HG02642 (cell line): Measurements from ENCODE around the gene CNTNAP1.

Source experiments
- ATAC-seq: cut with Tn5 transposase; IDR thresholded peaks from one replicate; pipeline ENCODE4 v1.9.1; 2021; ENCODE audit warnings: mild to moderate bottlenecking; ENCODE audit not compliant: unreplicated experiment, poor library complexity

CNTNAP1 gene

GRCh38 chr17:42669977-42670788 is 12.1 kb upstream of the CNTNAP1 start:
- peak; percentile 32 for ATAC-seq

DNA sequence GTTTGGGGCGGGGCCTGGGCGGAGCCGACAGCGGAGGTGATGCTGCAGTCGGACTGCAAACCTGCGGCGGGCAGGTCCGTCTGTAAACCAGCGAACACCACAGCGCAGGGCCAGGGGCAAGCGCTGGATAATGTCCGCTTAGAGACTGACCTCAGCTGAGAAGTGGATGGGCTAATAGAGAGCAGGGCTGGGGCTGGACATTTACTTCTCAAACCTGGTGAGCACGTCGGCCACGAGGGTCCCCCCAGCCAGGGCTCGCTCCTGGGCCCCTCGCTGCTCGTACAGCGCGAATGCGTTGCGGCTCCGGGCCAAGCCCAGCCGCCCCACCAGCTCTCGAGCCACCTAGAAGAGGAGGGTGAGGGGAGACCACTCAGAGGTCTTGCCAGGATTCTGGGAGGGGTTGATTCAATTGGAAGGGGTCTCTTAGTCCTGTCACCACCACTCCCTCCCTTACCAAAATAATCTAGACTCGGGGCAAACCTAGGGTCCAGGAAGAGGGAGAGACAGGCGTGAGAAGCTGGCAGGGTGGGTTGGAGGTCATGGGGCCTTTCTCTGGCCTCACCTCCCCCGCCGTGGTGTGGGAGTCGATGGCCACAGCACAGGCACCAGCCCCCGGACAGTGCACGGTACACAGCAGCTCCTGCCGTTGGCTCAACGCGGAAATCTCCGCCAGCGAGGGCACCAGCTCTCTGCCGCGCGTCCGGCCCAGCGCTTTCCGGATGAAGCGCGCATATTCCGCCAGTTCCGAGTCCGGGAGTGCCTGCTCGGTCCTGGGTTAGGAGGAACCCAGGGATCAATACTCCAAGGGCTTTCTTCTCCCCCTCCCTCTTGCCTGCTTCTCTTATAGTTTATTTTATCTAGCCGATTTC is 11.3 kb upstream of the CNTNAP1 start:
- no peak for ATAC-seq

- no peak for ATAC-seq
Observed at GRCh38 chr17:42672038-42672437, 10.3 kb upstream of the CNTNAP1 start.

- ATAC-seq = no peak
Observed at GRCh38 chr17:42673266-42673884, 9.0 kb upstream of the CNTNAP1 start.

DNA sequence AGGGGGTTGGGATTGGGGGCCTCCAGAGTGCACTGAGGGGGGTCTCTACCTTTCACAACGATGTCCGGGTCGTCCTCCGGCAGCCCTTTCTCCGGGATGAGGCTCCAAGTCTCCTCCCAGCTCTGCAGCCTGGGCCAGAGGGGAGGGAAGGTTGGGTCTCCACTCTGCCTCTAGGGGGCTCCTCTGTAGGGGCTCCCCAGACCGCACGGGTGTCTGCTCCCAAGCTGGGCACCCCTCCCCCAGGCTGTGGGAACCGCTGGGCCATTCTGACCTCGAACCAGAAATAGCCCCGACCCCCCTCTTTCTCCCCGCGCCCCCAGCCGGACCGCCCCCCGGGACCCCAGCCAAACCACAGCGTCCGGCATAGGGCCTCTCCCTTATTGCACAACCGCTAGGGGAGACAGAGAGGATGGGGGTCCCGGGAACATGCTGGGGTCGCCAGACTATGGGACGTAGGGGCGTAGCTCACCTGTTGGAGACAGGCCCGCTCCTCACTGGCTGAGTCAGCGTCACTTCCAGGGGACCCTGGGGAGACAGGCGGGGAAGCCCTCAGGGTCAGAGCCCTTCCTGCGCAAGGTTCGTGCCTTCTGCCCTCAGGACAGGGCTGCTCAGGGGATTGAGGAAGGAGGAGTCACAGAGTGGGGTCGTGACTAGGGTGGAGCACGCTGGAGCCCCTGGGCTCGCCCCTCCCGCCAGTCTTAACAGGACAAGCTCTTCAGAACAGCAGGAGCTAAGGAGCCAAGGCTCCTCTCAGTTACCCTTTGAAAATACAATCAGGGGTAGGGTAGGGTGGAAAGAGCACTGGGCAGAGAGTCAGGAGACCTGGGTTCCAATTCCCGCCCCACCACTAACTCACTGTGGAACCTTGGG is 8.2 kb upstream of the CNTNAP1 start:
- ATAC-seq = no peak

DNA sequence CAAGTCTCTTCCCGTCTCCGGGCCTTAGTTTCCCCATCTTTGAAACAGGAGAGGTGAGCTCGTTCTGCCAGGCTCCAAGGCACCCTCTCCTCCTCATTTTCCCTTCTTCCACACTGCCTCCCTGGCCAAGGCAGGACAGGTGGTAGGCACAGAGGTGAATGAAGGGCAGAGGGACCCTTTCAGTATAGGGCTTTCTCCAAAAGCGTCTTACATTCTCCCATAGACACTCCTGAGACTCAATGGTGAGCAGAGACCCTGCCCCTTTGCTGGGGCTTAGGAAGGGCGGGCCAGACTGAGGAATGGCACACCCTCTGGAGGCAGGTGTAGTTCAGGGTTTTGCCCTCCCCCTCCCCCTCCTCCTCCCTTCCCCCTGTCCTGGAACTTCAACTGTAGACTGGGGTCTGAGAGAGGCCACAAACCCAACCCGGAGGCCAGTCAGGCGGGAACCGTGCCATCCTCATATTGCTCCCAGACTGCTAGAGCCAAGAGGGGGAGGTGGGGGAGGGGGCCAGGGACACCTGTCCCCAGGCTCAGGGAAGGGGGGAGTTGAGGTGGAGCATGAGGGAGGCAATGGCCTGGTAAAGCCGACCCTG is 7.5 kb upstream of the CNTNAP1 start:
- no peak for ATAC-seq

- no peak for ATAC-seq
Observed at GRCh38 chr17:42675348-42675964, 6.9 kb upstream of the CNTNAP1 start.

DNA sequence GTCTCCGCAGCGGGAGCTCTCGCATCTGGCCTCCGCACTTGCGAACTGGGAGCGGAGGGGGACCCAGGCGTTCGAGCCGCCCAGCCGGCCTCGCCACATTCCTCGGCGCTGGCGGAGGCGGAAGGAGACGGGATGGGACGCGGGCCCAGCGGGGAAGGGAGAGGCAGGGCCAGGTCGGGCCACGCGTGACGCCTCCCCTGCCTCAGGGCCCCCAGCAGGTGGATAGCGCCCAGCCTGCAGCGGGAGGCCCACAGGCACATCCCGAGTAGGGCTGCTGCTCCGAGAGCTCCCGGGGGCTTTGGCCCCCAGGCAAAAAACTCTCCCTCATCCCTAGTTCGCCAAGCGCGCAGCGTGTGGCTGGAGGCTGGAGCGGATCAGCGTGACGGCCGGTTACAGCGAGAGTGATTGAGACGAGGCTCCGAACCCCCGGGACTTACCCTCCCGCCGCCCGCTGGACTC is 6.3 kb upstream of the CNTNAP1 start:
- no peak for ATAC-seq

DNA sequence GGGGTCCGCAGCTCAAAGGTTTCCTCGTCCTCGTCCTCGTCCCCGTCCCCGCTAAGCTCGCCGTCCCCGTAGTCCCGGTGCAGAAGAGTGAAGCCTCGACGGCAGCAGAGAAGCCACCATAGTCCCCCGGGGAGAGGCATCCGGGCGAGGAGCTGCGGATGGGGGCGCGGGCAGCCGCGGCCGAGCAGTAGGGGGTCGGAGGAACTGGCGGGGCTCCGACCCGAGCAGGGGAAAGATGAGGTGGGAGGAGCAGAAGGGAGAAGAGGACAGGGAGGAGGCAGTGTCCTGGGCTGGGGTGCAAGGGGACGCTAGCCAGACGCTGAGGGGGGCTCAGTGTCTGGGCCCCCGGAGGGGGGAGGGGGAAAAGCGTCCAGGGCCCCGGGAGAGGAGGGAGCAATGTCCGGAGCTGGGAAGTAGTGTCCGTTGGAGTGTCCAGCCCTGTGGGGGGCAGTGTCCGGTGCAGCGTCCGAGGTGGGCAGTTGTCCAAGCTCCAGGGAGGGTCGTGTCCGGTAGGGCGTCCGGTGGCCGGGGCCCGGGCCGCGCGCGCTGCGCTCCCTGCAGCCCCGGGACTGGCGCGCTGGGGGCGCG is 5.8 kb upstream of the CNTNAP1 start, which contains the start of gene PLEKHH3:
PLEKHH3 (minus strand) TSS at position 571 of the 588 bp plus-strand sequence; CDS start at position 140, 431 bp downstream.
- ATAC-seq = no peak

DNA sequence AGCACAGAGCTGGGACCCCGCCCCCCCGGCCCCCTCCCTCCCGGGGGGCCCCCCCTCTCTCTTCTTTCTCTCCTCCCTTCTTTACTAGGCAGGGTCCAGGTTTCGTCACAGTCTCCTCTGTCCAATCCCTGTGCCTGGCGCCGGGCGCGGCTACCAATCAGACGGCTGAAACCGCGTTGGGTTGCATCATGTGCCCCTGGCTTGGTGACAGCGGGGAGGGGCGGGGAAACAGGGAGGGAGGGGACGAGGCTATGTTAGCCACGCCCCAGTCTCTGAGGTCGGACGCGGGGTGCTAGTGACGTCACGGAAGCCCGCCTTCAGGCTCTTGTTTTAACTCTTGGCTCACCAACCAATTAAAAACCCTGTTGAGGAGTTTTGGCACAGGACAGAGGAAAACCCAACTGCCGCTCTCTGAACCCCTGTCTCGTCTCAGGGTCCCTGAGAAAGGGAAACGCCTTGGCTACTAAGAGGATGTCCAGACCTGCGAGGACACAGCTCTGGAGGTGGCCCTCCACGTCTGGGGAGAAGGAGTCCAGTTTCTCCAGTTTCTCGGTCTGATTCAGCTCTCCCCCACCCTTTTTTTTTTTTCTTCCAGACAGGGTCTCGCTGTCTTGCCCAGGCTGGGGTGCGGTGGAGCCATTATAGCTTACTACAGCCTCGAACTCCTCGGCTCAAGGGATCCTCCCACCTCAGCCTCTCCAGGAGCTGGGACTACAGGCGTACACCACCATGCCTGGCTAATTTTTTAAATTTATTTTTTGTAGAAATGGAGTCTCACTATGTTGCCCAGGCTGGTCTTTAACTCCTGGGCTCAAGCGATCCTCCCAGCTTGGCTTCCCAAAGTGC is 5.1 kb upstream of the CNTNAP1 start:
- ATAC-seq = peak; percentile 62

DNA sequence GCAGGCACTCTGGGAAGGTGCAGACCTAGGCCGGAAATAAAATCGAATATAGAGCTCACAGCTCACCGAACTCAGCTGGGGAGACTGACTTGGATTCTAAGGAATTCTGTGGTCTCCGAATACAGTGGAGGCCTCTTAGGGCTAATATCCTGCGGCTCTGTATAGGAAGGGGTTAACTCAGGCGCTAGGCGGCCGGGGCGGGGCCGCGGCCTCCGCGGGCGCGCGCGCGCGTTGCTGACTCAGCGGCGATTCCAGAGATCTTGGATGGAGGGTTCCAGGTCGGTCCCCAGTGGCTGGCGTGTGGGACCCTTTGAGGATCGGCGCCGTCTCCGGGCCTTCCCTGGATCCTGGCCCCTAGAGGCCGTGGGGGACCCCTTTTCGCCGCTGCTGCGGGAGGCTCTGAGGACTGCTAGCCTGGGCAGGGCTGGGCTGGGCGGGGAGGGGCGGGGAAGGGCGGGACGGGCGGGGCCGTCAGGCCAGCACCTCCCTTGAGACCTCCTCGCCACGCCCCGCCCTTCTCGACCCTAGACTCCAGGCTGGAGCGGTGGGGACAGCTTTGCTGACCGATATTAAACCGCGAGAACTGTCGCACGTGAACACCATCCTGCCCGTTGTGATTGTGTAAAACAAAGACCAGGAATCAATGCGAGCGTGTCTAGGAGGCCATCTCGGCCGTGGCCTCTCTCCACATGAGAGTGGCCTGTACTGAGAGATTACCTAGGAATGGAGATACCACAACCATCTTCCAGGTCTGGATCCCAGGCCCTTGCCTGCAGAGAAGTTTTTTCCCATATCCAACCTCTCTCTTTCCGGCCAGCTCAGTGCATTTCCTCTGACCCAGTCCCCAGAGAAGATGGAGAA is 4.2 kb upstream of the CNTNAP1 start:
- ATAC-seq = peak; percentile 26

DNA sequence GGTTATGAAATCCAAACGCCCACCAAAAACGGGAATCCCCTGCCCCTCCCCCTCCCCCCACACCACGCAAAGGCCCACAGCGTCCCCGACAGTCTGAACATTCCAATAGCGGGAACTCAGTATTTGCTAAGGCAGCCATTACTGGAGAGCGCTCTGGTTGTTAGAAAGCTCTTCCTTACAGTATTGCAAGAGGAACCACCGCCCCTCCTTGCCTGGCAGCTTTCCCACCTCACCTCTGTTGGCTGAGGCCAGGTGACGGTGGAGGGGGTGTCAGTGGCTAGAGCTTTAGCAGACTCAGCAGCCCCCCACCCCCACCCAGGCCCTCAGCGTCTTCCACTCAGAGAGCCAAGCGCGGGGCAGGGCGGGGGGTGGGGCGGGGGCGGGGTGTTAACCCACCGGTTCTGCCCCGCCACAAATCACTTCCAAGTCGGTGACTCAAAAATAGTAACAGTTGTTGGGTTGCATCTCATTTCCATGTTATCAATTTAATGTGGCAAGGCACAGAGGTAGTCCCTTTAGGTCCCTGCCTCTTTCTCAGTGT is 3.3 kb upstream of the CNTNAP1 start:
- no peak for ATAC-seq

GRCh38 chr17:42679492-42680330 is 2.6 kb upstream of the CNTNAP1 start:
- ATAC-seq = peak; percentile 24

DNA sequence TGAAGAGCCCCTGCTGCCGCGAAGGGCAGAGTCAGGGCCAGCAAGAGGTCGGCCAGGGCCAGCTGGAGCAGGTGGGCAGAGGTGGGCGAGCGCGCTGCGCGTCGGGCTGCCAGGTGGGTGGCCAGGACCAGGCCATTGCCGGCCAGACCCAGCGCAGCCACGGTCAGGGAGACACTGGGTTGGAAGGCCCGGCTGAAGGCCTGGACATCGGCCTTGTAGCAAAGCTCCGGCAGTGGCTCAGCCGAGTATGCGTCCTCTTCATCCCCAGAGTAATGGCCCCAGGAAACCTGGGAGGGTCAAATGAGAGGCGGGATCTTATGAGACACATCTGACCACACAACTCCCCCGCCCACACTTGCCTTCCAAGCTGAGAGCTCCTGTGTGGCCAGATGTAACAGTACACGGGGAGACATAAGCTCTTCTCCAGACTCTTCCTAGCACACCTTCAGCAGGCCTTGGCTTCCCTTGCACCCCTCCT is 2.0 kb upstream of the CNTNAP1 start:
- ATAC-seq = no peak

GRCh38 chr17:42682722-42683403 is 532 bp downstream of the CNTNAP1 start:
- no peak for ATAC-seq
